Stimulated activated CD4-positive, alpha-beta T cell treated with anti-CD3 and anti-CD28 coated beads, Interleukin-4, amount 100 ng/mL, for 24 hours (primary cell): ENCODE results near the gene XRCC5.
"Not testable (repeated sequence)": the region's sequence is repeated elsewhere in the genome, so short reads cannot be mapped to it uniquely, and the experiment has no call there.

ENCODE experiments used
- DNase-seq: peaks from one replicate; pipeline ENCODE4 v3.0.0-alpha.2; 2020

Gene XRCC5

GRCh38 chr2:216206041-216206703, 97.0 kb downstream of the XRCC5 start:
- no peak for DNase-seq

- DNase-seq: no peak
Observed at GRCh38 chr2:216206821-216207220, 97.7 kb downstream of the XRCC5 start.

- not testable (repeated sequence) for DNase-seq
Observed at GRCh38 chr2:216208661-216209060, 99.5 kb downstream of the XRCC5 start.

GRCh38 chr2:216210701-216211540, 101.8 kb downstream of the XRCC5 start:
- no peak for DNase-seq

GRCh38 chr2:216211614-216212145, 102.5 kb downstream of the XRCC5 start:
- no peak for DNase-seq

GRCh38 chr2:216214768-216215167, 105.6 kb downstream of the XRCC5 start:
- no peak for DNase-seq

GRCh38 chr2:216215658-216216390, 106.7 kb downstream of the XRCC5 start:
- DNase-seq: no peak

GRCh38 chr2:216216951-216217903, 108.1 kb downstream of the XRCC5 start:
- DNase-seq: no peak

GRCh38 chr2:216217904-216218260, 108.7 kb downstream of the XRCC5 start:
- no peak for DNase-seq

- no peak for DNase-seq
Observed at GRCh38 chr2:216219861-216220260, 110.7 kb downstream of the XRCC5 start.

- DNase-seq: no peak
Observed at GRCh38 chr2:216220976-216221375, 111.8 kb downstream of the XRCC5 start.

GRCh38 chr2:216221811-216222210, 112.7 kb downstream of the XRCC5 start:
- no peak for DNase-seq

GRCh38 chr2:216222650-216223352, 113.7 kb downstream of the XRCC5 start:
- no peak for DNase-seq

- no peak for DNase-seq
Observed at GRCh38 chr2:216224388-216224787, 115.2 kb downstream of the XRCC5 start.

- no peak for DNase-seq
Observed at GRCh38 chr2:216229277-216229914, 120.2 kb downstream of the XRCC5 start.

GRCh38 chr2:216231867-216232266, 122.7 kb downstream of the XRCC5 start:
- DNase-seq: no peak

GRCh38 chr2:216232721-216233120, 123.6 kb downstream of the XRCC5 start:
- no peak for DNase-seq

GRCh38 chr2:216233281-216233995, 124.3 kb downstream of the XRCC5 start:
- DNase-seq: no peak

GRCh38 chr2:216234106-216234505, 125.0 kb downstream of the XRCC5 start:
- DNase-seq: no peak

- DNase-seq: no peak
Observed at GRCh38 chr2:216235462-216235861, 126.3 kb downstream of the XRCC5 start.
